Pancreas (tissue), 10 donors: Measurements from ENCODE around the gene MMS19. TPM values are rescaled to one million over a fixed set of nuclear protein-coding genes. Genes with fewer than 3 reads are reported as not detected.

Source experiments
- ATAC-seq, 4 donors: fragments of 200-7000 bp; cut with Tn5 transposase; one replicate each; pipeline versions ENCODE4 v1.8.0 to v1.9.1; 2020; ENCODE audit warnings: mild to moderate bottlenecking in 4 of 4, moderate library complexity in 4 of 4
- DNase-seq, 6 donors: peaks; one replicate each; pipeline ENCODE4 v3.0.0-alpha.2; 2020
- FAIRE-seq: peaks from 2 replicates; lab custom pipeline; 2012; peaks lifted over from hg19 to GRCh38; lab: Jason Lieb, UNC
- H3K27ac ChIP-seq, 4 donors: fragments of 200-600 bp; sonication (generic); 1 replicate in 3 of 4; 2 replicates in 1 of 4; pipeline versions ENCODE4 v1.5.0 to v1.8.0; 2020
- H3K27me3 ChIP-seq, 4 donors: fragments of 200-600 bp; one replicate each; pipeline ENCODE4 v1.8.0; 2021
- H3K36me3 ChIP-seq, 3 donors: fragments of 200-600 bp; sonication (generic) in 1 of 3; one replicate each; pipeline versions ENCODE4 v1.5.0 to v1.8.0; 2020 to 2021
- H3K4me1 ChIP-seq, 3 donors: fragments of 200-600 bp; one replicate each; pipeline ENCODE4 v1.8.0; 2021
- H3K4me3 ChIP-seq, 4 donors: fragments of 200-600 bp; sonication (generic) in 2 of 4; one replicate each; pipeline versions ENCODE4 v1.5.0 to v1.8.0; 2020 to 2021
- H3K9me3 ChIP-seq, 4 donors: fragments of 200-600 bp; one replicate each; pipeline ENCODE4 v1.8.0; 2021
- WGBS, 2 donors: extraction: QIAGEN DNeasy Blood & Tissue Kit; methylation state at CpG; one replicate each; pipeline ENCODE4 v1.1.7; 2013; 5-methylcytosine and 5-hydroxymethylcytosine counted together
- intact Hi-C, 3 donors: fragments of 100-400 bp; cut with DNase I; formaldehyde crosslinking; loops; one replicate each; pipeline versions ENCODE4 v1.11.1 to v1.14.2; 2022
- polyA plus RNA-seq, 2 donors: library from polyadenylated mRNA; stranded (reverse); fragments of 200-250 nt; gene quantifications; one replicate each; pipeline ENCODE4 v1.2.3, GENCODE V29; 2013
- total RNA-seq, 6 donors: library from RNA; stranded (reverse); fragmentation: NEBNext Ultra II Directional in 4 of 6; extraction: Animal tissue kit (Norgen Biotek cat#: 25700) in 4 of 6; gene quantifications; one replicate each; pipeline versions ENCODE4 v1.2.1 to v1.2.4, GENCODE V29; 2021 to 2023
- TF ChIP-seq, protein P1 (sequence below), 4 donors: fragments of 200-600 bp; sonication (generic) in 3 of 4; IDR thresholded peaks; one replicate each; pipeline versions ENCODE4 v1.5.0 to v1.8.0; 2021; ENCODE audit warnings: antibody characterized with exemption in 4 of 4
- donor health status: healthy with polysubstance abuse.
- donor health status: DM: no; HTN: no; CAD: no; lungs with moderate emphysema.
- donor health status: DM: no; HTN: no; CAD: no.
- donor health status: control.
- donor health status: control.
- donor health status: Bipolar disorder and iron deficiency.
- donor health status: DM: yes; HTN: yes; CAD: no.
- donor health status: DM: no; HTN: no; CAD: no.
- donor health status: DM: no; HTN: no; CAD: no.
- donor health status: DM: yes; HTN: yes; CAD: no.

The MMS19 gene
- total and polyA plus RNA-seq, 8 donors, result 18.0 to 65.7 (median 24.6) TPM

DNA sequence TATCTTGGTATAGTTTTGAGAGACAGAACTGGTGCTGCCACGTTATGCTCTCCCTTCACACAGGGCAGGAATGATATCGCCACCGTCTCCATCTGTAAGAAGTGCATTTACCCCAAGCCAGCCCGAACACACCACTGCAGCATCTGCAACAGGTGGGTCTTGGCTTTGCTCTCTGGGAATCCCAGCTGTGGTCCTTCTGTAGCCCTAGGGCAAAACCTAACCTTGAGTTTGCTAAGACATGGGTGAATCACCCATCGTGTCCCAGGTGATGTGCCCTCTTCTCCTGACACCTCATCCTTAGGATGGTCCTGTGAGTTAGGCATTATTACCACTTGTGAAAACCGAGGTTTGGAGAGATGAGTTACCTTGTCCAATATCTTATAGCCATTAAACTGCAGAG lies 45.9 kb downstream of the MMS19 start:
- TF ChIP-seq, protein P1, sequence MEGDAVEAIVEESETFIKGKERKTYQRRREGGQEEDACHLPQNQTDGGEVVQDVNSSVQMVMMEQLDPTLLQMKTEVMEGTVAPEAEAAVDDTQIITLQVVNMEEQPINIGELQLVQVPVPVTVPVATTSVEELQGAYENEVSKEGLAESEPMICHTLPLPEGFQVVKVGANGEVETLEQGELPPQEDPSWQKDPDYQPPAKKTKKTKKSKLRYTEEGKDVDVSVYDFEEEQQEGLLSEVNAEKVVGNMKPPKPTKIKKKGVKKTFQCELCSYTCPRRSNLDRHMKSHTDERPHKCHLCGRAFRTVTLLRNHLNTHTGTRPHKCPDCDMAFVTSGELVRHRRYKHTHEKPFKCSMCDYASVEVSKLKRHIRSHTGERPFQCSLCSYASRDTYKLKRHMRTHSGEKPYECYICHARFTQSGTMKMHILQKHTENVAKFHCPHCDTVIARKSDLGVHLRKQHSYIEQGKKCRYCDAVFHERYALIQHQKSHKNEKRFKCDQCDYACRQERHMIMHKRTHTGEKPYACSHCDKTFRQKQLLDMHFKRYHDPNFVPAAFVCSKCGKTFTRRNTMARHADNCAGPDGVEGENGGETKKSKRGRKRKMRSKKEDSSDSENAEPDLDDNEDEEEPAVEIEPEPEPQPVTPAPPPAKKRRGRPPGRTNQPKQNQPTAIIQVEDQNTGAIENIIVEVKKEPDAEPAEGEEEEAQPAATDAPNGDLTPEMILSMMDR (IDR thresholded peaks at IDR 0.05), result no peak
- no peak overlapping the region for H3K27ac ChIP-seq
- H3K9me3 ChIP-seq, result no peaks in the 10 kb centered on the region
- H3K4me1 ChIP-seq, result peaks cover 0 to 13% (median 9%) of the 10 kb centered on the region in 3 donors
- H3K36me3 ChIP-seq, result peaks cover 5 to 14% (median 5%) of the 10 kb centered on the region in 3 donors
- H3K4me3 ChIP-seq, result no peak overlapping the region
- ATAC-seq (no peak), DNase-seq (no peak), FAIRE-seq (no peak)
- intact Hi-C loops, result loop anchor here in 1 of 3 donors (10.0 kb wide), 1 partner anchor 92 kb away; no protein-coding TSS in a partner anchor
- H3K27me3 ChIP-seq, result no peaks in the 10 kb centered on the region
- 76 to 82% methylated on average over 6 of the region's 6 CpGs for WGBS, 2 donors

DNA sequence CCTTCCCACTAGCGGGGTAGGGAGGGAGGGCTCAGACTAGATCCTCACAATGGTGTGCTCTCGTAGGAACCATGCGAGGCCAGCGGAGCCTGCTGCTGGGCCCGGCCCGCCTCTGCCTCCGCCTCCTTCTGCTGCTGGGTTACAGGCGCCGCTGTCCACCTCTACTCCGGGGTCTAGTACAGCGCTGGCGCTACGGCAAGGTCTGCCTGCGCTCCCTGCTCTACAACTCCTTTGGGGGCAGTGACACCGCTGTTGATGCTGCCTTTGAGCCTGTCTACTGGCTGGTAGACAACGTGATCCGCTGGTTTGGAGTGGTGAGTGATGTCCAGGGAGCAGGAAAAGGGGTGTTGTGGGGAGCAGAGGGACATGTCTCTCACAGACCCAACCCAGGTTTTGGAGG lies 46.6 kb downstream of the MMS19 start:
- intact Hi-C loops, result loop anchor here in 1 of 3 donors (10.0 kb wide), 1 partner anchor 93 kb away; no protein-coding TSS in a partner anchor
- peaks cover under 1 to 9% (median 1%) of the 10 kb centered on the region in 3 donors for H3K36me3 ChIP-seq
- FAIRE-seq, result no peak
- ATAC-seq, result no peak
- no peaks in the 10 kb centered on the region for H3K27me3 ChIP-seq
- H3K27ac ChIP-seq, result no peak overlapping the region
- no peak for DNase-seq
- H3K4me1 ChIP-seq, result peaks cover 0 to 15% (median 14%) of the 10 kb centered on the region in 3 donors
- TF ChIP-seq, protein P1 (IDR thresholded peaks at IDR 0.05), result no peak
- 94 to 97% methylated on average over 17 of the region's 17 CpGs for WGBS, 2 donors
- H3K9me3 ChIP-seq, result no peaks in the 10 kb centered on the region
- H3K4me3 ChIP-seq, result no peak overlapping the region

GRCh38 chr10:97450828-97451227 lies 47.4 kb downstream of the MMS19 start:
- FAIRE-seq (no peak), DNase-seq (no peak), ATAC-seq (no peak)
- TF ChIP-seq, protein P1 (IDR thresholded peaks at IDR 0.05), result no peak
- intact Hi-C loops, result loop anchor here in 1 of 3 donors (10.0 kb wide), 1 partner anchor 94 kb away; no protein-coding TSS in a partner anchor
- Histone ChIP-seq H3K27ac (no peak overlapping the region), H3K36me3 (peaks cover 0 to 1% (median 0%) of the 10 kb centered on the region in 3 donors), H3K27me3 (no peaks in the 10 kb centered on the region), H3K4me1 (peaks cover 0 to 15% (median 14%) of the 10 kb centered on the region in 3 donors), H3K9me3 (no peaks in the 10 kb centered on the region), H3K4me3 (no peak overlapping the region)
- 60 to 68% methylated on average over 2 of the region's 2 CpGs for WGBS, 2 donors

DNA sequence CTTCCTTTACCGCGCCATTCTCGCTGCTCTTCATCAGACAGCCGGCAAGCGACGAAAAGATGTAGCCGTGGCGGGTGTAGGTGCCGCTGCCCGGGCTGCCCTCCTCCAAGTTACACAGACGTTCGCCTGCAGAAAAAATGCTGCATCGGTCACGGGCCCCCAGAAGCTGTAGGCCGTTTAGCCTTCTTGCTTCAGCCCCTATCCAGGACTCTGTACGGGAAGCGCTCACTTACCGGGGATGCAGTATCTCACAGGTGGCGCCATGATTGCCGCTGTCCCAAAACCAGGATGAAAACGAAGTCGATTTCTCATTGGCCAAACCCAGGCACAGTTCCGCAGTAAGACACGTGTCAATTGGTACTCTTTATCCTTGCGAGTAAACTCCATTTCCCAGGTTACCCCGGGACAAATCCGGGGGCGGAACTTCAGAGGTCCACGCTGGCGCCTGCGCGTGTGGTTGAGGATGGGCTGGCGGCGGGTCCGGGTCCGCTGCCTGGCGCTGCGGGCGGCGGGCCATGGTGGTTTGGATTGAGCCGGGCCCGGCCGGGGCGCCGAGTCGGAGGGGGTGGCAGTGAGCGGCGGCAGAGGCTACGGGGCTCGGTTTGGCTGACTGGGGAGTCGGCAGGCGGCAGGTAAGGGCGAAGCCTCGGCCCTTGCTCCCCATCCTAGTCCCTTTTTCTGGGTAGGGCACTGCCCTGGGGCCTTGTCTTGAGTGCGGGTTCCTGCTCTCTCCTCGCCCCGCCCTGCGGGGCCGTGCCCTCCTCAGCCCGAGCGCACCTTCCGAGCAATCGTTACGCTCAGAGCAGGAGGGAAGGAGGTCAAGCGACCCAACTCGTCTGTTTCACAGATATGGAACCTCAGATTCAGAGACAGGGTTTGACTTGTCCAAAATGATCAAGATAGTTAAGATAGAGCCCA lies 52.2 kb downstream of the MMS19 start, which contains the start of the genes EXOSC1 and ZDHHC16:
Gene EXOSC1 (minus strand): TSS at position 285 of the 918 bp plus-strand sequence. CDS start 21 bp downstream, at position 264.
Gene ZDHHC16 (plus strand): TSS at position 454 of the 918 bp plus-strand sequence. CDS start 5,501 bp downstream, outside the sequence.
- peaks cover 4 to 23% (median 15%) of the 10 kb centered on the region in 3 donors for H3K4me1 ChIP-seq
- peak; percentile 85 to 91 (median 88) for DNase-seq
- 0% methylated on average over 66 of the region's 66 CpGs for WGBS, 2 donors
- FAIRE-seq, result peak; percentile 32
- intact Hi-C loops, result no loop called here
- TF ChIP-seq, protein P1 (IDR thresholded peaks at IDR 0.05), result no peak
- H3K4me3 ChIP-seq, result peak within 1 kb of the TSS; percentile 57 to 98 (median 85)
- peak; percentile 96 to 98 (median 98) for ATAC-seq
- no peaks in the 10 kb centered on the region for H3K27me3 ChIP-seq
- H3K27ac ChIP-seq, result peak within 1 kb of the TSS in 2 of 4 donors; percentile 46 to 52
- peaks cover 0 to under 1% (median 0%) of the 10 kb centered on the region in 3 donors for H3K36me3 ChIP-seq
- H3K9me3 ChIP-seq, result no peaks in the 10 kb centered on the region
